ENCODE results near the gene NCOA3.

- TF ChIP-seq BHLHE40 (IDR thresholded peaks at IDR 0.05; ENCODE audit: borderline replicate concordance) (no peak), SP1 (IDR thresholded peaks at IDR 0.05) (no peak), FOXA1 (IDR thresholded peaks at IDR 0.05) (no peak)
Measured at GRCh38 chr20:47675190-47676142, 173.8 kb downstream of the NCOA3 start.
